ENCODE measurements around the gene MASP2.

The MASP2 gene

GRCh38 chr1:11062965-11063401 is 15.9 kb upstream of the MASP2 start:
- no peaks in the 10 kb centered on the region for H3K9me3 Mint-ChIP-seq (ENCODE audit: low read depth)
- H3K4me3 Mint-ChIP-seq: peak overlapping the region; percentile 75
- no peaks in the 10 kb centered on the region for H3K27me3 Mint-ChIP-seq

DNA sequence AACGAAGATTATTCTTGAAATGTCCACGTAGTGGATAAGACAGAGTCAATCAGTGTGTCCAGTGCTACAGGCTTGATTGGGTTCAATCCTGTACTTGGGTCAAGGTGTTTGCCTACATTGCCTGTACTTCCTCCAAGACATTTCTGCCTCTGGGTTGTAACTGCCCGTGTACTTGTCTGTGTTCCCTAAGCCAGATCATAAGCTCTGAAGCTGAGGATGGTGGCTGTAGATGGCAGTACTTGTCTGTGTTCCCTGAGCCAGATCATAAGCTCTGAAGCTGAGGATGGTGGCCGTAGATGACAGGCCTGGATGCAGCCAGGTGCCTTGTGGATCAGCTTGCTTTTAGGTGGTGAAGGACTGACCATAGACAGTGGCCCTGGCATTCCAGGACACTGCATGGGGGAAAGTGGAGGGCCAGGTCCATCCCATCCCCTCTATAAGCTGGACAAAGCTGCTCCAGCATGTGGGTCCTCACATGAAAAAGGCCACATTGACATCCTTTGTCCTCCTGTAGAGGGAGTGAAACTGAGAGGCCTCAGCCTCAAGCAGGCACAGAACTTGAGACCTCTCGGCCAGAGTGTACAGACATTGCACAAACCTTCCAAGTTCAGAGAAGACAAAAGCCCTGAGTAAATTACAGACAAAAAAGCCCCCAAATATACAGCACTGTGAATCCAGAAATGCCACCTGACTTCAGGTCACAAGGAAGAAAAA is 14.8 kb upstream of the MASP2 start:
- Mint-ChIP-seq H3K4me3 (peak overlapping the region; percentile 91), H3K27me3 (no peaks in the 10 kb centered on the region), H3K9me3 (ENCODE audit: low read depth) (no peaks in the 10 kb centered on the region), H3K27ac (peak overlapping the region; percentile 97), H3K36me3 (peaks cover 2% of the 10 kb centered on the region), H3K4me1 (ENCODE audit: low read depth) (peaks cover 30% of the 10 kb centered on the region)

More at GRCh38 chr1:11062965-11063401, 15.9 kb upstream of the MASP2 start:
- peaks cover 2% of the 10 kb centered on the region for H3K36me3 Mint-ChIP-seq
- peaks cover 27% of the 10 kb centered on the region for H3K4me1 Mint-ChIP-seq (ENCODE audit: low read depth)
- H3K27ac Mint-ChIP-seq: peak overlapping the region; percentile 83

DNA sequence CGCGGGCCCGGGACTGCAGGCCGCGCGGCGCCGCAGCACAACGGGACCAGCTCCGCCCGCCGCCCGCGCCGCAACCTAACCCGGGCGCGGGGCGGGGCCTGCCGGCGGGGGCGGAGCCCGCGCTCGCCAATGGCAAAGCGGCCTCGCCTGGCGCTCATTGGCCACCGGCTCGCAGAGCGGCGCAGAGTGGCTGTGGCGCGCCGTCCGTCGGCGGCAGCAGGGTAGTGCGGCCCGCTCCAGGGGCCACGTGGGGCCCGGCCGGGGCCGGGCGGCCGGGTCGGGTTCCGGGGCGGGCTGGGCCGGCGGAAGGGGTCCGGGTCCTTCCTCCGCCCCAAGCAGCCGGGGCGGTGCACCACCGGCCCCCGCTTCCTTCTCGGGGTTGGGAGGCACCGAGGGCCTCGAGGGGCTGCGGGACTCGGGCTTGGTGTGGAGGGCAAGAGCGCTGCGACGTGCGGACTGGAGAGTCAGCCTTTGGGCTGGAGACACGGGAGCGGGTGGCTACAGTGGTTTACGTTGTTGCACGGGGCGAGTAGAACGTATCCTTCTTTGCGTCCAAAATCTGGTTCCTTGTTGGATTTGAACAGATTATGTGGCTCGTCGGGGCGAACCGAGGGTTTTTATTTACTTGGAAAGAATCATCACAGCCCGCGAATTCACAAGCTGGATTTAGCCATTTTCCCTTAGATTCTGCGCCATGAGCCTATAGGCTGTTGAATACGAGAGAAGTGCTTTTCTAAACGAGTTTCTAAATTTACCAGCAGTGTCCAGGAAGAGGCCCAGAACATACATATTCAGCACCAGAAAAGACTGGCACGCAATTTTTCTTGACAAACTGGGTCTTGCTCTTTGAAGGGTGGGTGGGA is 13.2 kb upstream of the MASP2 start, which contains the start of gene SRM:
Gene SRM, minus strand, starts transcription at position 51 of the 863 bp plus-strand sequence. CDS start 75 bp downstream, outside the sequence.
- peak within 1 kb of the TSS; percentile 97 for H3K27ac Mint-ChIP-seq
- no peaks in the 10 kb centered on the region for H3K27me3 Mint-ChIP-seq
- H3K36me3 Mint-ChIP-seq: no peaks in the 10 kb centered on the region
- peak within 1 kb of the TSS; percentile 94 for H3K4me3 Mint-ChIP-seq
- no peaks in the 10 kb centered on the region for H3K9me3 Mint-ChIP-seq (ENCODE audit: low read depth)
- peaks cover 32% of the 10 kb centered on the region for H3K4me1 Mint-ChIP-seq (ENCODE audit: low read depth)

DNA sequence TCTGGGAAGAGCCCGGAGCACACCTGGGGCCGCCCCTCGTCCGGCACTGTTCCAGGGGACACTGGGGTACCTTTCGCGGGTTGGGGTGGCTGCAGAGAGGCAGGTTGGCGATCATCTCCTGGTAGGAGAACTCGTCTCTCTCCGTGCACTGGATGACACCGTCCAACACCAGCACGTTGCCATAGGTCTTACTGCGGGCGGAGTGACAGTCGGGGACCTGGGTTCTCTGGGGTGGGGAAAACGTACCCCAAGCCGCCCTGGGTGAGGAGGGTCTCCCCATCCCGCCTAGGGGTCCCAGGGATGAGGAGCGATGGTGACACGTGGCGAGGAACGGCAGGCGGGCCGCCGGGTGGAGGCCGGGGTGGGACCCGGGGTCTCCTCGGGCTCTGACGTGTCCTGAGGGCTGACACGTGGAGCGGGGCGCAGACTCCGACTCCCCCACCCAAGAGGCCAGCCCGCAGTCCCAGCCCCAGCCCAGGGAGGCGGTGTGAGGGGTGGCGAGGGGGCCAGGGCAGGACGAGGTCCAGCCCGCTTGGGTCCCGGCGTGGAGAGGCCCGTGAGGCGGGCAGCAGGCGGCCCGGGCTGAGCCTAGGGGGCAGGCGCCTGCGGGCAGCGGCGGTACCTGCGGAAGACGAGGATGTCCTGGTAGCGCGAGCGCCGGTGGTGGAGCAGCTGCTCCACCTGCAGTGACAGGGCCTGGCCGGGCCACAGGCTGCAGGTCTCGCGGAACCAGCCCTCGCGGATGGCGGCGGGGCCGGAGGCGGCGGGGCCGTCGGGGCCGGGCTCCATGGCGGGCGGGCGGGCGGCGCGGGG is 12.3 kb upstream of the MASP2 start:
- Mint-ChIP-seq H3K27ac (peak overlapping the region; percentile 91), H3K9me3 (ENCODE audit: low read depth) (no peaks in the 10 kb centered on the region), H3K27me3 (no peaks in the 10 kb centered on the region), H3K4me3 (peak overlapping the region; percentile 94), H3K4me1 (ENCODE audit: low read depth) (peaks cover 32% of the 10 kb centered on the region), H3K36me3 (peaks cover 1% of the 10 kb centered on the region)

GRCh38 chr1:11058595-11059154 is 11.6 kb upstream of the MASP2 start:
- H3K27ac Mint-ChIP-seq: peak overlapping the region; percentile 91
- H3K9me3 Mint-ChIP-seq (ENCODE audit: low read depth): no peaks in the 10 kb centered on the region
- H3K36me3 Mint-ChIP-seq: peaks cover 2% of the 10 kb centered on the region
- peak overlapping the region; percentile 94 for H3K4me3 Mint-ChIP-seq
- peaks cover 32% of the 10 kb centered on the region for H3K4me1 Mint-ChIP-seq (ENCODE audit: low read depth)
- H3K27me3 Mint-ChIP-seq: no peaks in the 10 kb centered on the region

DNA sequence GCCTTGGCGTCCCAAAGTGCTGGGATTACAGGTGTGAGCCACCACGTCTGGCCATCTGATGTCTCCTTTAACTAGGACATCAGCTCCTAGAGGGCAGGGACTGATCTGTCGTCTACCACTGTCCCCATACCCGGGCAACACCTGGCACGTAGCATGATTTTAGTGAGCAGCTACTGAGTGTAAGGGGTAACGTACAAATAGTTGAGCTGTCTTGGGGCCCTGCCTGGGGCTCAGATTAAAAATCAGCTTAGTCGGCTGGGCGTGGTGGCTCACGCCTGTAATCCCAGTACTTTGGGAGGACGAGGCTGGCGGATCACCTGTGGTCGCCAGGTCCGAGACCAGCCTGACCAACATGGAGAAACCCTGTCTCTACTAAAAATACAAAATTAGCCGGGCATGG is 11.0 kb upstream of the MASP2 start:
- Mint-ChIP-seq H3K36me3 (peaks cover 2% of the 10 kb centered on the region), H3K27me3 (no peaks in the 10 kb centered on the region), H3K9me3 (ENCODE audit: low read depth) (no peaks in the 10 kb centered on the region), H3K4me3 (peak overlapping the region; percentile 94), H3K4me1 (ENCODE audit: low read depth) (peaks cover 28% of the 10 kb centered on the region), H3K27ac (peak overlapping the region; percentile 54)

- H3K4me1 Mint-ChIP-seq (ENCODE audit: low read depth): peaks cover 23% of the 10 kb centered on the region
- H3K36me3 Mint-ChIP-seq: peaks cover 2% of the 10 kb centered on the region
- peak overlapping the region; percentile 34 for H3K27ac Mint-ChIP-seq
- no peaks in the 10 kb centered on the region for H3K9me3 Mint-ChIP-seq (ENCODE audit: low read depth)
- H3K27me3 Mint-ChIP-seq: no peaks in the 10 kb centered on the region
- peak overlapping the region; percentile 94 for H3K4me3 Mint-ChIP-seq
Measured at GRCh38 chr1:11057477-11057876, 10.4 kb upstream of the MASP2 start.

GRCh38 chr1:11056504-11056903 is 9.5 kb upstream of the MASP2 start:
- no peaks in the 10 kb centered on the region for H3K9me3 Mint-ChIP-seq (ENCODE audit: low read depth)
- H3K4me1 Mint-ChIP-seq (ENCODE audit: low read depth): peaks cover 17% of the 10 kb centered on the region
- H3K27ac Mint-ChIP-seq: no peak overlapping the region
- peaks cover 2% of the 10 kb centered on the region for H3K36me3 Mint-ChIP-seq
- H3K27me3 Mint-ChIP-seq: no peaks in the 10 kb centered on the region
- no peak overlapping the region for H3K4me3 Mint-ChIP-seq

DNA sequence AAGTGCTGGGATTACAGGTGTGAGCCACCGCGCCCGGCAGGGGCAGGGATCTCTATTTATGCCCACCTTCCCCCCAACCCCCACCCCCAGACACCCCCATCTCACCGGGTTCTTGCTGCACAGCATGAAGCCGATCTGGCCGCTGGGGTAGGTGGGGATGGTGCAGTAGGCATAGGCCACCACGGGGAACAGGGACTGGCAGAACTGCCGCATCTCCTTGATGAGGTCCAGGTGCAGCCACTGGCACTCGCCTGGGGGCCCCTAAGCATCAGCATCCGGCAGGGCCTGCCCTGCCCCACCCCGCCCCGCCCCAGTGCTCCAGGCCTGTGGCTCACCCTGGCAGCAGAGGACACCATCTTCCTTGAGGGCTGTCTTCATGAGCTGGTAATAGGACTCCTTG is 8.6 kb upstream of the MASP2 start:
- H3K27ac Mint-ChIP-seq: no peak overlapping the region
- H3K4me1 Mint-ChIP-seq (ENCODE audit: low read depth): peaks cover 12% of the 10 kb centered on the region
- H3K4me3 Mint-ChIP-seq: no peak overlapping the region
- H3K9me3 Mint-ChIP-seq (ENCODE audit: low read depth): no peaks in the 10 kb centered on the region
- H3K27me3 Mint-ChIP-seq: no peaks in the 10 kb centered on the region
- H3K36me3 Mint-ChIP-seq: peaks cover 2% of the 10 kb centered on the region

- no peaks in the 10 kb centered on the region for H3K27me3 Mint-ChIP-seq
- no peak overlapping the region for H3K4me3 Mint-ChIP-seq
- H3K36me3 Mint-ChIP-seq: peaks cover 2% of the 10 kb centered on the region
- no peak overlapping the region for H3K27ac Mint-ChIP-seq
- peaks cover 10% of the 10 kb centered on the region for H3K4me1 Mint-ChIP-seq (ENCODE audit: low read depth)
- no peaks in the 10 kb centered on the region for H3K9me3 Mint-ChIP-seq (ENCODE audit: low read depth)
Measured at GRCh38 chr1:11054666-11055065, 7.6 kb upstream of the MASP2 start.

GRCh38 chr1:11054181-11054580 is 7.1 kb upstream of the MASP2 start:
- Mint-ChIP-seq H3K4me1 (ENCODE audit: low read depth) (peaks cover 10% of the 10 kb centered on the region), H3K9me3 (ENCODE audit: low read depth) (no peaks in the 10 kb centered on the region), H3K27ac (no peak overlapping the region), H3K4me3 (no peak overlapping the region), H3K27me3 (no peaks in the 10 kb centered on the region), H3K36me3 (peaks cover 2% of the 10 kb centered on the region)

GRCh38 chr1:11053758-11054137 is 6.7 kb upstream of the MASP2 start:
- Mint-ChIP-seq H3K27ac (no peak overlapping the region), H3K4me3 (no peak overlapping the region), H3K9me3 (ENCODE audit: low read depth) (no peaks in the 10 kb centered on the region), H3K36me3 (peaks cover 2% of the 10 kb centered on the region), H3K27me3 (no peaks in the 10 kb centered on the region), H3K4me1 (ENCODE audit: low read depth) (peaks cover 10% of the 10 kb centered on the region)

DNA sequence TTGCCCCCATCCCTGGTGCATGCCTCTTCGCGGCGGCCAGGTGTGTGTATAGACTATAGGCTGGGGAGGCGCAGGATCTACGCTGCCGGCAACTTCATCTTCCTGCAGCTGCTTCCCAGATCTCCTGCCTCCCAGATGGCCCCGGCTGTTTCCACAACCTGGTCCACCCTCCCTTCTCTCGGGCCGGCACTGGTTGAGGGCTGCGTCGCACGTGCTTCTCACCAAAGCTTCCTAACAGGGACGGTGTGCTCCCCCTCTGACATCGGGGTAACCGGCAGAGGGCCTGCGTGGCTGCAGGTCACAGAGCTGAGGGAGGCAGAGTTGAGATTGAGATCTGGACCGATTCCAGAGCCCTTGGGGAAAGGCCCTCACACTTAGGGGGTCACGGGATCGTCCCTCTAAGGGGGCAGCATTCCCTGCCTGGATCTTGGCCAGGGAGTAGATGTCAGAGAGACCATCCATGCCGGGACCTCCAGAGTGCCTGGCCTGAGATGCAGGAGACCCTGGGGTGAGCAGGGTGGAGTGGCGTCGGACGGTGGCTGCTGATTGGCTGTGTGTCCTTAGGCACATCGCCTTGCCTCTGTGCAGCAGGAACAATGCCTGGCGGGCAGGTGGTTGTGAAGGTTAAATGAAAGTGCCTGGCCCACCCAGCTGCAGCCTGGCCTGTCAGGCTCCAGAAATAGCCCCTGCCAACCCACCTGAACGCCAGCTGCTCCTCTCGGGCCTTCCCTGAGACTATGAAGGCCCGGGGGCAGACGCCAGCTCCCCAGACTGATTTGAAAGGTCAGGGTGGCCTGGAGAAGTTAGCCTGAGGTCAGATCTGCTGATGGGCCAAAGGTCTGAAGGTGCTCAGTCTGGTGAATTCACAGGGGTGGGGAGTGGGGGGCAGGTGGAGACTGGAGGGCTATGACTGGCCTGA is 6.1 kb upstream of the MASP2 start:
- H3K27me3 Mint-ChIP-seq: no peaks in the 10 kb centered on the region
- H3K4me1 Mint-ChIP-seq (ENCODE audit: low read depth): peaks cover 7% of the 10 kb centered on the region
- H3K27ac Mint-ChIP-seq: no peak overlapping the region
- no peaks in the 10 kb centered on the region for H3K9me3 Mint-ChIP-seq (ENCODE audit: low read depth)
- H3K4me3 Mint-ChIP-seq: no peak overlapping the region
- H3K36me3 Mint-ChIP-seq: peaks cover 2% of the 10 kb centered on the region

All from activated naive CD8-positive, alpha-beta T cell (primary cell).